ENCODE measurements around the gene CPNE5.
A peak's percentile ranks its signal among the peaks of the same experiment; 100 is the strongest.

The CPNE5 gene

DNA sequence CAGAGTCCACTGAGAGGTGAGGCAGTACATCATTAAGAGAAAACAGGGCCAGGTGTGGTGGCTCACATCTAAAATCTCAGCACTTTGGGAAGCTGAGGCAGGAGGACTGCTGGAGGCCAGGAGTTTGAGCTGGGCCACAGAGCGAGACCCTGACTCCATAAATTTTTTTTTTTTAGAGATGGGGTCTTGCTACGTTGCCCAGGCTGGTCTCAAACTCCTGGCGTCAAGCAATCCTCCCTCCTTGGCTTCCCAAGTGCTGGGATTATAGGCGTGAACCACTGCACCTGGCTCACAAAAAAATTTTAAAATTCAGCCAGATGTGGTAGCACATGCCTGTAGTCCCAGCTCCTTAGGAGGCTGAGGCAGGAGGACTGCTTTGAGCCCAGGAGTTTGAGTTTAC, 18.1 kb upstream of the CPNE5 start:
- no peak for DNase-seq

DNA sequence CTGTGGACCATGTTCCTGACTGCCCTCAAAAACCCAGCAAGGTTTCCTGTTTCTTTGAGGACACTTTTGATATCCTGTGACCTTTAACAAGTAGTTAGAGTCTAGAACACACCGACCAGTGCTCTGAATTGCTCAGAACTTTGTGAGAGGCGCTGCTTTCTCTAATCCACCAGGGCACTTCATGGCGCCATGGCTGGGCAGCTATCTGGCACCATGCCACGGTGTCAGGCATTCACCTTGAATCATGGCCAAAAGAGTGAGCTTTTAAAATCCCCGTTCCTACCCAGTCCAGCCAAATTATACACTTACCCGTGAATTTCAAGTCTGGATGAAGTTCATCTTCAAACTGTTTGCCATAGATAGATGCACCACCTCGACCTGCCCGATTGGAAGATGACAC, 17.0 kb upstream of the CPNE5 start:
- DNase-seq, result no peak

DNA sequence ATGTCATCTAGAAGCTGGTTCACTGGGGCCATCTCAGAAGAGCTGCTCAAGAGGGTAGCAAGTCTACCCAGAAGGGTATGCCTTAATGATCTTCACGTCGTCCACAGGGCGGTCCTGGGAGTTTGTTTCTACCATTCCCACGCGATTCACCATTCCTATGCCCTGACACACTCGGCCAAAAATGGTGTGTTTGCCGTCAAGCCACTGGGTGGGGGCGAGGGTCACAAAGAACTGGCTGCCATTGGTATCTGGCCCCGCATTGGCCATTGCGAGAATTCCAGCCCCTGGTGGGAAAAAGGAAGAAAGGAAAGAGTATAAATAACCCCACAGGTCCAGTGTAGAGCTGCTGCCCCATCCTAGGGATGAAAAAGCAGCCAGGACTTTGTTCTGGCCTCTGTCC, 16.5 kb upstream of the CPNE5 start:
- DNase-seq, result no peak

GRCh38 chr6:36853325-36853724, 14.1 kb upstream of the CPNE5 start:
- DNase-seq, result peak; percentile 92 to 96

DNA sequence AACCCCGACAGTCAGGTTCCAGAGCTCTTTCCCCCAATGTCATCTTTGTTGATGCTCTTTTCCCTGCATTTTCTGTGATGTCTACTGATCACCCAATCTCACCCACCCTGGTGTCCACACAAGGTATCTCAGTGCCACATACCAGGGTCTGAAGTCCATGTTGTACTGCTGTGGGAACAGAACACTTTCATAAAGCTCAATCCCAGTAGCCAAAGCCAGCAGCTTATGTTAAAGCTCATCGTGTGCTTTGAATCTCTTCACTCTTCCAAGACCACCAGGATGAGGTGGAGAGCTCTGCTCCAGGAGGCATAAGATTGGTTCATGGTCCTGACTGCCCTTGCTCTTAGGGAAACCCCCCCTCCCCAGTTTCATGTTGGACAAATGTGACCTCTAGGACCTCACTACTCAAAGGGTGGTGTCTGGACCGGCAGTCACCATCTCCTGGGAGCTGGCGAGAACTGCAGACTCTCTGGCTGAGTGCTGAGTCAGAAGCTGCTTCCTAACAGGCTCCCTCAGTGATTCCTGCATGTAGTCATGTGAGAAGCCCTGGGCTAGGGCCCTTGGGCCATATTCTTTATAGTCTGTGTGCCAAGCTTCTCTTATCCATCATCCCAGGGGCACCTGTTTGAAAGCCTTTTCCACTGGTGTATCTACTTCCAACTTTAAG, 13.4 kb upstream of the CPNE5 start:
- DNase-seq, result peak in 1 of 2 donors; percentile 24

DNA sequence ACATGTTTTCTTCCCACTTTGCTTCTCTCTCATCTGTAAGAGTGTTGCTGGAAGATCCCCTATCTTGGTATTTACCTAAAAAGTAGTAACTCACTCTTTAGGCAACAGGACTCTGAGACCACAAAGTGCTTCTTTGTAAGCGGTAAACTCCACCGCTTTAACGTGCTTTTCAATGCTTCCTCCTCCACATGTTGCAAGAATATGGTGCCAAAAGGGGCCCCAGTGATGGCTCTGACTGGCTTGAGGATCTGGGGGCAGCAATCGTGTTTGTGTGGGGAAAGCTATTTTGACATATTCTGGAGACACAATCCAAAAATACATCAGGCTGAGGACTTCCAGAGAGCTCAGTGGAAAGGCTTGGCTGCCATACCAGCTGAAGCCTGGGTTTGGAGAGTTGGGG, 12.4 kb upstream of the CPNE5 start:
- DNase-seq, result peak in 1 of 2 donors; percentile 42

GRCh38 chr6:36851149-36851614, 11.9 kb upstream of the CPNE5 start:
- peak; percentile 82 for DNase-seq

DNA sequence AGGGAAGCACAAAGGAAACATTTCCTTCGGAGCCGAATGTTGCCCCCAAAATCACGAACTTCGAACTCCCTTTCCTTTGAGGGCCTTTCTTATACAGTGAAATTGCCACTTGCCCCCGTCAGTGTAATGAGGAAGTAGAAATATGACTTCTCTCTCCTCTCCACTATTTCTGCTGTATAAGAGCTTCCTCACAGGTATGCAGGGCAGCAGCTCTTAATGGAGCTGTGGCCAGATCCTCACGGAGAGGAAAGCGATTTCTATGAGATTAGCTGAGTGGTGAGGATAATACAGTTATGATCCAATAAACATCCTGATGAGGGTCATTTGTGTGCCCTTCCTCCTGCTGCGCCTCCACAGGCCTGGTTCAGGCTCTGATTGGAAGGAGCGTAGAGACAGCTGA, 10.8 kb upstream of the CPNE5 start:
- DNase-seq, result no peak

DNA sequence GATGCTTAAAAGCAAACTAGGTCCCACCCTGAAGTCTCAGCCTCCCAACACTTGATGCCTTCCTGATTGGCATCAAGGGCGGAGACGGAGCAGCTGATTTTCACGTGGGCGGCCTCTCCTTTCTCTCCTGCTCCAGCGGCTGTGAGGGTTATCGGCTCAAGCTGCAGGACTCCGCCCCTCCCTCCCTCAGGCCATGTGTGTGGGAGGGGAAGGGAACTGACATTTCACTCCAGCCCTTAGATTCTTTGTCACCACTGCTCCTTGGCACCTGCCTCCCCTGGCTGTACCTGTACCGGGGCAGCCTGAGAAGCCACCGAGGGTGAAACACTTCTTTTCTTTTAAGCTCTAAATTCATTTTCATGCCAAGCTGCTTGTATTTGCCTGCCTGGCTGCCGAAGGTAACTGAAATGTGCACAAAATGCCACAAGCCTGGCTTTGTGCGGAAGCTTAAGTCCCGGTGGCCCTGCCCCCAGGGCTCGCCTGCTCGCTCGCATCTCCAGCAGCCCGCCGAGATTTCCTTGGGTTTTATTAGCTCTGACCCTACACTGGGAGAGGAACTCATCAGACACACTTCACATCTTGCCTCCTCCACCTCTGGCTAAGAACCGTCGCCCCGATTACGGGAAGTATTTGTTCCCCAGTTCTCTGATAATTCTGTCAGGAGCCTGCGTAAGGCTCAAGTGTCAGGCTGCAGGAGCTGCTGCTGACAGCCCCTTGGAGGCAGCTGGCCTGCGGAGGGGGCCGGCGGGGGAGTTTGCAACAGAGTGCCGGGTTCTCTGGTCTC, 9.6 kb upstream of the CPNE5 start:
- peak; percentile 80 to 86 for DNase-seq

GRCh38 chr6:36847991-36848390, 8.7 kb upstream of the CPNE5 start:
- DNase-seq, result no peak

DNA sequence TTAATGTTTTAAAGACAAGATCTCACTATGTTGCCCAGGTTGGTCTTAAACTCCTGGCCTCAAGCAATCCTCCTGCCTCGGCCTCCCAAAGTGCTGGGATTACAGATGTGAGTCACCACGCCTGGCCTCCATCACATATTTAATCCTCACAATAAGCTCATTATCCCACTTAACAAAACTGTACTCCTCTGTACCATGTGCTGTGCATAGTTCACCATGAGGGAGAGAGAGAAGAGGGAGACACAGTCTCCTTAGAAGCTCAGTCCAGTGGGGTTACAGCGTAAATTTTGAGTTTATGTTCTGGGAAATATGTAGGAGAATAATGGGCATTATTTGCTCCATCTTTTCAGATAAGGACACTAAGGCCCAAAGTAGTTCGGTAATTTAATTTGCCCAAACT, 7.9 kb upstream of the CPNE5 start:
- DNase-seq, result no peak

DNA sequence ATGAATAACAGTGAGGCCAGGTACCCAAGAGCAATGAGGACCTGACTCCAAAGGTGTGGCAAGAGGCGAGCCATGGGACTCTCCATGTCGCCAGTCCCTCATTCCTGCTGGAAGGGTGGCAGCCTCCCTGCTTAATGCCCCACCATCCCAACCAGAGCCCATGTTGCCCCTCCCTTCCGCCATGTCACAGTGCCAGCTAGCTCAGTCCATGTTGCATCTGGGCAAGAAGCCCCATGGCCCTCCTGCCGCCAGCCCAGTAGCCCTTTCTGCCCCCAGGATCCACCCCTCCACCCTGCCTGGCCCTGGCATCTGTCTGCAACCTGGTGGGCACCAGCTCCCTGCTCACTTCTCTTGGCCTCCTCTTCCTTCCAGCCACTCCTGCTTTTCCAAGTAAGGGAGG, 6.0 kb upstream of the CPNE5 start:
- DNase-seq, result no peak

DNA sequence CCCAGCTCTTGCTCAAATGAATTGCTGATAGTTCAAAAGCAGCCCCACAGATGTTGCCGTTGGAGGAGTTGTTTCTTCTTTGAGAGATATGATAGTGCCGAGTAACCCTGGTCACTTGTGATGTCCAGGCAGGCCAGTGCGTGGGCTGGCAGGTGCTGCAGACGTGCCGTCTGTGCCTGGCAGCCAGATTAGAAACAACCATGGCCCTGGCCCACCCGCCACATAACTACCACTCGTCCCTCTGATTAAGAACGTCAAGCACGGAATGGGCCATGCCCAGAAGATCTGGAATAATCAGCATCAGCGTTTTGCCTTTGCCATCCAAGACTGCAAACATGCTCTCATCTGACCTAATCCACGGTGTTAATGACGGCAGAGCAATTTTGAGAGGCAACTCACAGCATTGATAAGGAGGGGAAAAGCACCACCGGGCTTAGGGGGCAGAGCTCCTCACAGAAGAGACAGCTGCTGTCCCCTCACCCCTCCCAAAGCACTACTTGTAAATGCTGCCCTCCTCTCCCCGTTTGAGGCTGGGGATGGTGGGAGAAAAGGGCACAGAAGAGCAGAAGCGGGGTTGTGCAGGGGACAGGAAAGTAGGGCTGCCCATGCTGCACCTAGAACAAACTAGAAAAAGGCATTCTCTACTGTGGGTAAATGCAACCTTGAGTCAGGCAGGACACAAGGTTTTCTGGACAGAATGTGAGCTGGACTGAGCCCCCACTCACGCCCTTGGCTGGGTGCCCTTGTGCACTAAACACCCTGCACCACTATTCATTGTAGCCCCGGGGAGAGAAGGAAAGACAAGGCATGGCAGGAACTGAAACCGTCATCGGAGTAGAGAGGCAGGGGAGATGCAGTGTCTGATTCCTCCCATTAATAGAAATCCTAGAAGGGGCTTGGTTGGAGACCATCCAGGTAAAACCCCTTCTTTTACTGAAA, 5.3 kb upstream of the CPNE5 start:
- no peak for DNase-seq

DNA sequence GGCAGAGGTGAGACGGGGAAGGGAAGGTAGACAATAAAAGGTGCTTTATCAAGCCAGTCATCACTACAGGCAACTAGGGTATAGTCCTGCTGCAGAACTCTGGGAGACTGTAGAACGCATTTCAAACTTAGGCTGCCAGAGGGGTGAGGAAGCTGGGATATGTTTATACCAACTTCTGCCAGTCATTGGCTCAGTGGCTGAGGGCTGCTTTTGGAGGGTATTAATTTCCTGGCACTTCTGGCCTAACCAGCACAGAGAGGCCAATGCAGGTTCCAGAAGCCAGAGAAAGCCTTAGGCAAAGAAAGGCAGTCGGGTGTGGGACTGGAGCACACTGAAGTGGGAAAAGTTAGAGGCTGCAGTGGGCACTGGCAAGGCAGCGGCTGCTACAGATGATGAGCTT, 3.9 kb upstream of the CPNE5 start:
- DNase-seq, result no peak

GRCh38 chr6:36841756-36842155, 2.5 kb upstream of the CPNE5 start:
- DNase-seq, result no peak

- DNase-seq, result no peak
Measured at GRCh38 chr6:36840432-36841403, 1.5 kb upstream of the CPNE5 start.

GRCh38 chr6:36839749-36840431, 646 bp upstream of the CPNE5 start:
- no peak for DNase-seq

DNA sequence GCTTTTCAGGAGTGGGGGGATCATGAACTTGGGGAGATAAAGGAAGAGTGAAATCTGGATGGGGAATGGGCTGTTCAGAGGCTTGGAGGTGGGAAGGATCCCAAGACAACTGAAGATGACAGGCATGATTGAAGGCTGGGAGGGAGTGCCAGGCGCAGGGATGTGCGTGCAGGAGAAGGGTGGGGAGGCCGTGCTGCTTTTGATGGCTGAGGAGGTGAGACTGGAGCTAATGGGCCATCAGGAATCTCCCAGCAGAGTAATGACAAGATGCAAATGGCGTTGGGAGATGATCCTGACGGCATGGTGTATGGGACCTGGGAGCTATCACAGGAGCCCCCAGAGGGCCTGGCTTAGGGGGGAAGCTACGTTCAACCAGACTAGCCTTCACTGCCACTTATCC, 1.6 kb downstream of the CPNE5 start:
- DNase-seq, result no peak

GRCh38 chr6:36837022-36837339, 2.3 kb downstream of the CPNE5 start:
- DNase-seq, result no peak

DNA sequence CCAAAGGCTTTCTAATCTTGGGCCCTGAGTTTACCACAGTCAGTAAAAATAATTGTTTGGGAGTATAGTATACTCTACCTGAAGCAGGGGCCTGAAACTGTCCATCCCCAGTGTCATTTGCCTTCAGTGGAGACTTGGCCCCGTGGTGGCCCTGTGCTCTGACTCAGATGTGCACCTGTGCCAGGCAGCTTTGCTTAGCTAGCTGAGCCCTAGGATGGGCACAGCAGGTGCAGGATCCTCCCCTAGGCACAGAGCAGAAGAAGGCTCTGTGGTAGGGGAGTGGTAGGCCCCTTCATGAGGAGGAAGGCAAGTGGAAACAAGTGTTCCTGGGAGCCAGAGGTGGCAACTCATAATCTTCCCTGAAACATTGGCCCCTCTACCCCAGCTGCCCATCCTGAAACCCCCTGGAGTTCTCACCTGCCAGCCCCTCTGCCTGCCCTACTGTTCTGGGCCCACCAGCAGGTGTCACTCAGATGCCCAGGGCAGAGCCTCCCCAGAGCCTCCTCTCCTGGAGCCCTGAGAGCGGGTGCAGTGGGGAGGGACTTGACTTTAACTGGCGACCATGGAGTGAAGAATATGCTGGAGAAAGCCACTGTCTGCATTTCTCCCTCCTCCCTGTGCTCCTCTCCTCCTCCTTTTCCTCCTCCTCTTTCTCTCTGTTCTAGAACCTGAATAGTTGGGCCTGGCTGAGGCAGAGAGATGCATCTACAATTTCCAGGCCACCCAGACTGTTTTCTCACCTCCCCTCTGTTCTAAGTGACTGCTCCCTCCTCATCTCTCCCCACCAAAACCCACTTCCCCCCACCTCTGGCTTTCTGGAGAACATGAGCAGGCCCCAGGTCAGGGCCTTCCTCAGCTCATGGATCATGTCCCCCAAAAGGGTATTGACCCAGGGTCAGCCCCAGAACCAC, 2.9 kb downstream of the CPNE5 start:
- no peak for DNase-seq
